ENCODE results near the gene PICK1. TPM values are rescaled to one million over a fixed set of nuclear protein-coding genes. Genes with fewer than 3 reads are reported as not detected.

PICK1 gene
- total and polyA plus RNA-seq, 2 of the 8 experiments (the other 6 are each of a cell fraction or from before 2014, with no cell fraction given) = 20.4 to 22.9 TPM

DNA sequence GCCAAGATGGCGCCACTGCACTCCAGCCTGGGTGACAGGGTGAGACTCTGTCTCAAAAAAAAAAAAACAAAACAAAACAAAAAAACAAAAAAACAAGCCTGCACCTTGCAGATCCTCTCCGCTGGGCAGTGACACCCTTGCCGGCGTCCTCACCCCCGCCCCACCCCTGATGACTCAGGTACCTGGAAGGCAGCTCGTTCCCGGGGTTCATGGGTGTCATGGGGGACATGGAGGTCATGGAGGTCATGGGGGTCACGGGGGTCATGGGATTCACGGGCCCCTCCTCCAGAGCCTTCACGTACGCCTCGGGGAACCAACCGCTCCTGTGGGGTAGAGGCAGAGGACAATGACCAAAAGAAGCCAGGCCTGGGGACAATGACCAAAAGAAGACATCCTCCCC lies 29.7 kb downstream of the PICK1 start:
- Histone ChIP-seq H3K27me3 (replicated peaks in 1 of 4; ENCODE audit: control insufficient read depth in 3 of 4, extremely low read depth in 1 of 4, insufficient read depth in 3 of 4, low read length in 3 of 4) (peaks cover 0 to 18% (median 10%) of the 10 kb centered on the region in 4 experiments; a peak in 6 of 7 replicates), H3K36me3 (ENCODE audit: control insufficient read depth in 2 of 4, insufficient read depth in 4 of 4, low read length in 3 of 4) (no peaks in the 10 kb centered on the region), H3K79me1 (ENCODE audit: low read depth, low read length) (no peaks in the 10 kb centered on the region), H3K18ac (ENCODE audit: extremely low read depth, low read length) (no peak overlapping the region), H3K4me2 (ENCODE audit: insufficient read depth in 1 of 2, low read depth in 2 of 2, low read length in 2 of 2) (no peak overlapping the region), H4K8ac (ENCODE audit: extremely low read depth, insufficient read depth, low read length) (no peak overlapping the region), H3K4ac (replicated peaks; ENCODE audit: insufficient read length, low read depth, low read length) (no peak overlapping the region), H3K4me3 (ENCODE audit: extremely low read depth in 1 of 4, insufficient read depth in 2 of 4, low read depth in 3 of 4, low read length in 4 of 4) (no peak overlapping the region), H3K9me3 (ENCODE audit: insufficient read depth in 2 of 2, low read depth in 1 of 2, low read length in 1 of 2) (no peaks in the 10 kb centered on the region), H2BK15ac (ENCODE audit: low read length) (no peak overlapping the region), H3K56ac (replicated peaks; ENCODE audit: insufficient read length, low read depth, low read length) (no peak overlapping the region), H3K23ac (ENCODE audit: insufficient read length) (no peak overlapping the region), H2AK5ac (ENCODE audit: low read depth, low read length) (no peak overlapping the region), H3K9ac (replicated peaks in 1 of 4; ENCODE audit: extremely low read depth in 1 of 4, low read depth in 3 of 4, low read length in 3 of 4) (no peak overlapping the region), H4K20me1 (replicated peaks in 1 of 2; ENCODE audit: control insufficient read depth in 1 of 2, insufficient read depth in 2 of 2, low read length in 2 of 2) (peaks cover 0 to 2% of the 10 kb centered on the region in 2 experiments), H2BK12ac (ENCODE audit: low read depth, low read length) (no peak overlapping the region), H4K5ac (ENCODE audit: insufficient read length, low read depth, low read length) (no peak overlapping the region), H3K14ac (ENCODE audit: insufficient read length) (no peak overlapping the region), H2BK5ac (ENCODE audit: low read depth, low read length) (no peak overlapping the region), H2BK120ac (replicated peaks; ENCODE audit: low read depth, low read length) (no peak overlapping the region), H4K91ac (replicated peaks; ENCODE audit: insufficient read length, low read length) (no peak overlapping the region), H3K27ac (ENCODE audit: low read depth, low read length) (no peak overlapping the region), H3K79me2 (ENCODE audit: control insufficient read depth in 1 of 2, insufficient read depth in 2 of 2, low read length in 2 of 2) (no peaks in the 10 kb centered on the region), H2AFZ (ENCODE audit: low read length) (no peak overlapping the region), H3K4me1 (replicated peaks in 1 of 4; ENCODE audit: control insufficient read depth in 3 of 4, insufficient read depth in 4 of 4, low read length in 3 of 4) (peaks cover 0 to 26% (median 20%) of the 10 kb centered on the region in 4 experiments; a peak in 6 of 7 replicates), H2BK20ac (ENCODE audit: low read length) (no peak overlapping the region), H3K23me2 (ENCODE audit: low read depth, low read length) (peaks cover 2% of the 10 kb centered on the region; the same call in 1 of the 2 replicates)
- DNase-seq (ENCODE audit: low read depth in 1 of 2, low spot score in 2 of 2) = no peak
- TF ChIP-seq POLR2A (IDR thresholded peaks at IDR 0.05; ENCODE audit: control extremely low read depth in 1 of 2, low read depth in 2 of 2, low read length in 2 of 2) (no peak), PHF8 (conservative IDR thresholded peaks at IDR 0.05; ENCODE audit: low read depth, low read length) (no peak), BCL11A (IDR thresholded peaks at IDR 0.05; ENCODE audit: low read depth in 2 of 2, low read length in 2 of 2) (no peak), GTF2F1 (IDR thresholded peaks at IDR 0.05; ENCODE audit: borderline replicate concordance, low read depth, low read length) (no peak), POLR2AphosphoS5 (IDR thresholded peaks at IDR 0.05; ENCODE audit: low read depth, low read length) (no peak), SAP30 (IDR thresholded peaks at IDR 0.05; ENCODE audit: insufficient read depth, insufficient replicate concordance, low read length) (no peak), HDAC2 (IDR thresholded peaks at IDR 0.05; ENCODE audit: borderline replicate concordance in 1 of 2, low read depth in 2 of 2, low read length in 2 of 2) (no peak), SRF (IDR thresholded peaks at IDR 0.05; ENCODE audit: low read depth, low read length) (no peak), SP4 (IDR thresholded peaks at IDR 0.05; ENCODE audit: low read length) (no peak), JUND (IDR thresholded peaks at IDR 0.05; ENCODE audit: low read length) (no peak), SUZ12 (IDR thresholded peaks at IDR 0.05; ENCODE audit: low read length) (no peak)
- FAIRE-seq = no peak
- WGBS, 2 experiments (ENCODE audit: extremely low coverage in 1 of 2, insufficient coverage in 1 of 2, insufficient read length in 1 of 2, insufficient replicate concordance in 2 of 2, low coverage in 1 of 2, low lambda C conversion rate in 2 of 2, missing lambda C conversion rate in 1 of 2) = 88% methylated on average over 13 of the region's 13 CpGs; no CpG with 5 or more reads in 1 of the 2 experiments
- ChIA-PET CTCF (ENCODE audit: partially characterized antibody) (interaction anchor here (0.8 to 4.8 kb wide), 5 partner anchors 9 to 37 kb away, joined by 3 to 64 read pairs (median 4); no protein-coding TSS in a partner anchor), POLR2A (ENCODE audit: partially characterized antibody) (interaction anchor here (1.3 to 1.8 kb wide), 2 partner anchors 10 to 38 kb away, joined by 3 to 10 read pairs; no protein-coding TSS in a partner anchor)
